ENCODE measurements around the gene TXNRD1.

DNA sequence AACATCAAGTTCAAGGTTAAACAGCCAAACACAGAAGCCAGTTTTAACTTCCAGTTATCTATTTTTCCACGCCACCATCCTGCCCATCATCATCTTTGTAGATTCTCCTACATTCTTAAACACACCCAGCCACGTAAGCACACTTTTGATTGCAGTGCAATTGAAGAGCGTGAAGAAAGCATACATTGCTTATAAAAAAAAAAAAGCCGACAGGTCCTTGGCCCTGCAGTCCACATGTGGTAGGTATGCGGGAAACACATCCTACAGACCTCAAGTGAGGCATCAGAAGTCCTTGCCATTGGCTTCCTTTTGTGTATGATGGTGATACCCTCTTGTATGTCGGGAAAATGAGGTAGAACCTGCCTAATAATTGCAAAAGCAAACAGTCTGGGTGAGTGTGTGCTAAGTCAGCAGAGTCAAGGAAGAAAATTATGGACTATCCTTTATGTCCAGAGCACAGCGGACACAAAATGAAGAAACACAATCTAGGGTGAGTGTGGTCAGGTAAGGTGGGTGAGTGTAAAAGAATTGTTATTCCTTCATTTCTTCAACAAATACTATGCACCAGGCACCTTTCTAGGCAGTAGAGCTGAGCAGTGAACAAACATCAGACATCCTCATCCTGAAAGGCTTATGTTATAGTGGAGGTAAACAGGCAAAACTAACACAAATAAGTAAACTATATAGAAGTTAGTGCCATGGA lies 139.4 kb downstream of the TXNRD1 start:
- TF ChIP-seq, protein P1, sequence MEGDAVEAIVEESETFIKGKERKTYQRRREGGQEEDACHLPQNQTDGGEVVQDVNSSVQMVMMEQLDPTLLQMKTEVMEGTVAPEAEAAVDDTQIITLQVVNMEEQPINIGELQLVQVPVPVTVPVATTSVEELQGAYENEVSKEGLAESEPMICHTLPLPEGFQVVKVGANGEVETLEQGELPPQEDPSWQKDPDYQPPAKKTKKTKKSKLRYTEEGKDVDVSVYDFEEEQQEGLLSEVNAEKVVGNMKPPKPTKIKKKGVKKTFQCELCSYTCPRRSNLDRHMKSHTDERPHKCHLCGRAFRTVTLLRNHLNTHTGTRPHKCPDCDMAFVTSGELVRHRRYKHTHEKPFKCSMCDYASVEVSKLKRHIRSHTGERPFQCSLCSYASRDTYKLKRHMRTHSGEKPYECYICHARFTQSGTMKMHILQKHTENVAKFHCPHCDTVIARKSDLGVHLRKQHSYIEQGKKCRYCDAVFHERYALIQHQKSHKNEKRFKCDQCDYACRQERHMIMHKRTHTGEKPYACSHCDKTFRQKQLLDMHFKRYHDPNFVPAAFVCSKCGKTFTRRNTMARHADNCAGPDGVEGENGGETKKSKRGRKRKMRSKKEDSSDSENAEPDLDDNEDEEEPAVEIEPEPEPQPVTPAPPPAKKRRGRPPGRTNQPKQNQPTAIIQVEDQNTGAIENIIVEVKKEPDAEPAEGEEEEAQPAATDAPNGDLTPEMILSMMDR (IDR thresholded peaks at IDR 0.05) = no peak
- no peak for TF ChIP-seq POLR2A (IDR thresholded peaks at IDR 0.05)

Data from right lobe of liver (tissue), 4 donors.